Gastrocnemius medialis (tissue), 4 donors: ENCODE results near the gene SUSD1.

Experiments used
- POLR2A ChIP-seq, 2 donors: fragments of 450-650 bp; IDR thresholded peaks; one replicate each; pipeline ENCODE4 v1.6.1; 2017; ENCODE audit warnings: antibody characterized with exemption in 2 of 2, mild to moderate bottlenecking in 2 of 2, moderate library complexity in 2 of 2
- TF ChIP-seq, protein P1 (sequence below), 5 experiments: fragments of 450-650 bp in 3 of 5; fragments of 200-600 bp in 2 of 5; sonication (generic) in 2 of 5; IDR thresholded peaks in 4 of 5; conservative IDR thresholded peaks in 1 of 5; 1 replicate in 4 of 5; 2 replicates in 1 of 5; pipeline ENCODE4 v1.5.1; 2016 to 2019; ENCODE audit warnings: antibody characterized with exemption in 5 of 5, mild to moderate bottlenecking in 3 of 5, moderate library complexity in 3 of 5

DNA sequence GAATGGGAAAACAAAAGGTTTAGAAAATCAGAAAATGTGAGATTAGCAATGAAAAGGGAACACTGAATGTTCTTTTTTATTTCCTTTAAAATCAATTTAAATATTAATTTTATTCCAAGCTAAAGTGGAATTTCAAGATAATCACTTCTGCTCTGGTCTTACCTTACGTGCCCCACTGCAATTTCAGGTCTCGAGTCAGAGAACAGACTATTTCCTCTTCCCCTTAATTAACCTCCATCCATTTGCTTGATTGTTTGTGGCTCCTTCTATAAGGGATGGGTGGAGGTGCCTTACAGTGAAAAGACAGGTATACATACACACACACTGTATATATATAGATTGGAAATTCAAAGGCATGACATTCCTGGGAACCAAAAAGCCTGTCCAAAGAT, 137.1 kb downstream of the SUSD1 start:
- no peak for TF ChIP-seq POLR2A (IDR thresholded peaks at IDR 0.05)
- TF ChIP-seq, protein P1, sequence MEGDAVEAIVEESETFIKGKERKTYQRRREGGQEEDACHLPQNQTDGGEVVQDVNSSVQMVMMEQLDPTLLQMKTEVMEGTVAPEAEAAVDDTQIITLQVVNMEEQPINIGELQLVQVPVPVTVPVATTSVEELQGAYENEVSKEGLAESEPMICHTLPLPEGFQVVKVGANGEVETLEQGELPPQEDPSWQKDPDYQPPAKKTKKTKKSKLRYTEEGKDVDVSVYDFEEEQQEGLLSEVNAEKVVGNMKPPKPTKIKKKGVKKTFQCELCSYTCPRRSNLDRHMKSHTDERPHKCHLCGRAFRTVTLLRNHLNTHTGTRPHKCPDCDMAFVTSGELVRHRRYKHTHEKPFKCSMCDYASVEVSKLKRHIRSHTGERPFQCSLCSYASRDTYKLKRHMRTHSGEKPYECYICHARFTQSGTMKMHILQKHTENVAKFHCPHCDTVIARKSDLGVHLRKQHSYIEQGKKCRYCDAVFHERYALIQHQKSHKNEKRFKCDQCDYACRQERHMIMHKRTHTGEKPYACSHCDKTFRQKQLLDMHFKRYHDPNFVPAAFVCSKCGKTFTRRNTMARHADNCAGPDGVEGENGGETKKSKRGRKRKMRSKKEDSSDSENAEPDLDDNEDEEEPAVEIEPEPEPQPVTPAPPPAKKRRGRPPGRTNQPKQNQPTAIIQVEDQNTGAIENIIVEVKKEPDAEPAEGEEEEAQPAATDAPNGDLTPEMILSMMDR (IDR thresholded peaks at IDR 0.05 in 4 of 5, conservative IDR thresholded peaks at IDR 0.05 in 1 of 5), result no peak
